VCaP (cell line): Measurements from ENCODE around the gene ARIH1.
A peak's percentile ranks its signal among the peaks of the same experiment; 100 is the strongest.
"Not testable (repeated sequence)": the region's sequence is repeated elsewhere in the genome, so short reads cannot be mapped to it uniquely, and the experiment has no call there.

Experiments used
- H3K27ac ChIP-seq: fragments of 450-650 bp; 2 replicates; pipeline ENCODE4 v1.5.1; 2017
- TF ChIP-seq, protein P1 (sequence below): fragments of 450-650 bp; conservative IDR thresholded peaks from 2 replicates; pipeline ENCODE4 v1.5.1; 2017; ENCODE audit warnings: mild to moderate bottlenecking, moderate library complexity

The ARIH1 gene, protein sequence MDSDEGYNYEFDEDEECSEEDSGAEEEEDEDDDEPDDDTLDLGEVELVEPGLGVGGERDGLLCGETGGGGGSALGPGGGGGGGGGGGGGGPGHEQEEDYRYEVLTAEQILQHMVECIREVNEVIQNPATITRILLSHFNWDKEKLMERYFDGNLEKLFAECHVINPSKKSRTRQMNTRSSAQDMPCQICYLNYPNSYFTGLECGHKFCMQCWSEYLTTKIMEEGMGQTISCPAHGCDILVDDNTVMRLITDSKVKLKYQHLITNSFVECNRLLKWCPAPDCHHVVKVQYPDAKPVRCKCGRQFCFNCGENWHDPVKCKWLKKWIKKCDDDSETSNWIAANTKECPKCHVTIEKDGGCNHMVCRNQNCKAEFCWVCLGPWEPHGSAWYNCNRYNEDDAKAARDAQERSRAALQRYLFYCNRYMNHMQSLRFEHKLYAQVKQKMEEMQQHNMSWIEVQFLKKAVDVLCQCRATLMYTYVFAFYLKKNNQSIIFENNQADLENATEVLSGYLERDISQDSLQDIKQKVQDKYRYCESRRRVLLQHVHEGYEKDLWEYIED

DNA sequence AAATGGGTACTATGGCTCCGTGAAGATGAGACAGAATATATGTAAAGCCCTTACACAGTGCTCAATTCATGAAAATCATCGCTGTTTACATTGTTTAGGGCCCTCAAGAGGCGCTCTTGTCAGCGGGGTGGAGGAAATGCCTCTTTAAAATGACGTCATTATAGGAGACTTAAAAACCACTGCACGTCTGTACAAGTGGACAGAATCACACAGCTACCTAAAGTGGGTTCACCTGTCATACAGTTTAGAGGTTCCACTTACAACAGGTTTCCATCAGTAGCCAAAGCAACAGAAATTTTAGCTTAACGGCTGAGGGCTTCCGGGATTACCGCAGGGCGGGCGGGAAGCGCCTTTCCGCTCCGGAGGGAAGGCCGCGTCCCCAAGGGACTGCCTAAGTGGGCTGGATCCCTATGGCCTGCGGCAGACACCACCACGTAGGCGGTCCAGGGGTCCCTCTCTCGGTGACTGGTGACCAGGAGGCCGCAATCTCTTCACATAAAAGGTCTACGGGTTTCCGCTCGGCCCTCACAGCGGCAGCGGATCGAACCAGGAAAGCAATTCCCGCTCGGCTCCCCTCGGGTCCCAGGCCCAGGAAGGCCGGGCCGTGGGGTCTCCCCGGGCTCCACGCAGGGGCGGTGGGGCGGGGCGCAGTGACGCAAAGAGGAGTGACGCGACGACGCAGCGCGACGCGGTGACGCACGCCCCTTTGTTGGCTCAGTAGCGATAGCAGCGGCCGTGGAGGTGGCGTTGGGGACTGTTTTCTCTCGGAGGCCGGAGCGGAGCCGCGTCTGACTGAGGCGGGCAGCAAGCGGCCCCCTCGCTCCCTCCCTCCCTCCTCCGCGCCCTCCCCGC is at the start of gene ARIH1:
Gene ARIH1 (plus strand): TSS at position 717 of the 852 bp plus-strand sequence. CDS start 310 bp downstream, outside the sequence.
- TF ChIP-seq, protein P1, sequence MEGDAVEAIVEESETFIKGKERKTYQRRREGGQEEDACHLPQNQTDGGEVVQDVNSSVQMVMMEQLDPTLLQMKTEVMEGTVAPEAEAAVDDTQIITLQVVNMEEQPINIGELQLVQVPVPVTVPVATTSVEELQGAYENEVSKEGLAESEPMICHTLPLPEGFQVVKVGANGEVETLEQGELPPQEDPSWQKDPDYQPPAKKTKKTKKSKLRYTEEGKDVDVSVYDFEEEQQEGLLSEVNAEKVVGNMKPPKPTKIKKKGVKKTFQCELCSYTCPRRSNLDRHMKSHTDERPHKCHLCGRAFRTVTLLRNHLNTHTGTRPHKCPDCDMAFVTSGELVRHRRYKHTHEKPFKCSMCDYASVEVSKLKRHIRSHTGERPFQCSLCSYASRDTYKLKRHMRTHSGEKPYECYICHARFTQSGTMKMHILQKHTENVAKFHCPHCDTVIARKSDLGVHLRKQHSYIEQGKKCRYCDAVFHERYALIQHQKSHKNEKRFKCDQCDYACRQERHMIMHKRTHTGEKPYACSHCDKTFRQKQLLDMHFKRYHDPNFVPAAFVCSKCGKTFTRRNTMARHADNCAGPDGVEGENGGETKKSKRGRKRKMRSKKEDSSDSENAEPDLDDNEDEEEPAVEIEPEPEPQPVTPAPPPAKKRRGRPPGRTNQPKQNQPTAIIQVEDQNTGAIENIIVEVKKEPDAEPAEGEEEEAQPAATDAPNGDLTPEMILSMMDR, result peak; percentile 51
- H3K27ac ChIP-seq, result peak within 1 kb of the TSS; percentile 98

DNA sequence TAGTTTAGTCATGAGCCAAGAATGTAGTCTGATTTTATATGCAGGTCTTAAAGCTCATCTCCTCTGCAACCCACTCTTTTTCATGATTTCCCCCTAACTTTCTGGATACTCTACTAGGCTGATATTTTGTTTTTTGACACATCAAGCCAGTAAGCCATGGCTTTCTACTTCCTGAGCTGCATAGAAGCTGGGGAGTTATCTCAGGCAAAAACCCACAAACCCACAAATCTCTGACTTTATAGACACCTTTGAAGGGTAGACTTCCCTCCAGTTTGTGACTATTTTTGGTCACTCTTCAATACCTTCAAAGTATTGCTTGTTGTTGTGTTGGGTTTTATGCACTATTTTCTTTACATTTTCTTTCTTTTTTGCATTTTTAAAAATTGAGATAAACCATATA is 47.4 kb upstream of the ARIH1 start:
- no peak overlapping the region for H3K27ac ChIP-seq
- TF ChIP-seq, protein P1, result no peak

DNA sequence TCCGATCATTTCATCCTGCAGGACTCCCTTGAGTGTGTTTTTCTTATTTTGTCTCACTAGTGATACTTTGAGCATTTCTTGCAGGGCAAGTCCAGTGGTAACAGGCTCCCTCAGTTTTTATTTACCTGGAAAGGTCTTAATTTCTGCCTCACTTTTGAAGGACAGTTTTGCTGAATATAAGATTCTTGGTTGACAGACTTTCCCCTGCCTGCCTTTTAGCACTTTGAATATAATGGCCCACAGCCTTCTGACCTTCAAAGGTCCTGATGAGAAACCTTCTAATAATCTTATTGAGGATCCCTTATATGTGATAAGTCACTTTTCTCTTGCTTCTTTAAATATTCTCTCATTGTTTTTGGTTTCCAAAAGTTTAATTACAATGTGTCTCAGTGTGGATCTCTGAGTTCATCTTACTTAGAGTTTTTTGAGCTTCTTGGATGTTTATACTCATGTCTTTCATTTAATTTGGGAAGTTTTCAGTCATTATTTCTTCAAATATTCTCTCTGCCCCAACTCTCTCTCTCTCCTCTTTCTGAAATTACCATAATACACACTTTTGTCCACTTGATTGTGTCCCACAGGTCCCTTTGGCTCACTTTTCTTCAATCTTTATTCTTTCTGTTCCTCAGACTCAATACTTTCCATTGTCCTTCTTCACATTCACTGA is 36.3 kb upstream of the ARIH1 start:
- TF ChIP-seq, protein P1, result no peak
- H3K27ac ChIP-seq, result no peak overlapping the region

DNA sequence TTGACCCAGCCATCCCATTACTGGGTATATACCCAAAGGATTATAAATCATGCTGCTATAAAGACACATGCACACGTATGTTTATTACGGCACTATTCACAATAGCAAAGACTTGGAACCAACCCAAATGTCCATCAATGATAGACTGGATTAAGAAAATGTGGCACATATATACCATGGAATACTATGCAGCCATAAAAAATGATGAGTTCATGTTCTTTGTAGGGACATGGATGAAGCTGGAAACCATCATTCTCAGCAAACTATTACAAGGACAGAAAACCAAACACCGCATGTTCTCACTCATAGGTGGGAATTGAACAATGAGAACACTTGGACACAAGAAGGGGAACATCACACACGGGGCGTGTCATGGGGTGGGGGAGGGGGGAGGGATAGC is 31.3 kb upstream of the ARIH1 start:
- not testable (repeated sequence) for H3K27ac ChIP-seq

DNA sequence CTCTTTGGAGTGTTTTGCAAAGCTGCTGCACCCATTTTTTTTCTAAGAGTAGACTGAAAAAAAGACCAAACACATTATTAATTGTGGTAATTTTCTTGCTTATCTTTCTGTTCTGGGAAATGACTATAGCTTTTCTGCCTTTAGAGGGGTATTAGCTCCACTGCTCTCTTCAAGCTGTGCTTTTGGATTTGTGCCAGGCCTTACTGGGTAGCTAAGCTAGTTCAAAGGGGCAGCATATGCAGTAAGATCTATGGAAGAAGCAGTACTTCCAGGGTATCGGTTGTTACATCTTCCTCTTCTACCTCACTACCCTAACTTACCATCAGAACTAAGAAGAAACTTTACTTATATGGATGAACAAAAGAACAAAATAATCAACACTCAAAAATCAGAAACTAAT is 28.7 kb upstream of the ARIH1 start:
- TF ChIP-seq, protein P1, result no peak
- no peak overlapping the region for H3K27ac ChIP-seq

DNA sequence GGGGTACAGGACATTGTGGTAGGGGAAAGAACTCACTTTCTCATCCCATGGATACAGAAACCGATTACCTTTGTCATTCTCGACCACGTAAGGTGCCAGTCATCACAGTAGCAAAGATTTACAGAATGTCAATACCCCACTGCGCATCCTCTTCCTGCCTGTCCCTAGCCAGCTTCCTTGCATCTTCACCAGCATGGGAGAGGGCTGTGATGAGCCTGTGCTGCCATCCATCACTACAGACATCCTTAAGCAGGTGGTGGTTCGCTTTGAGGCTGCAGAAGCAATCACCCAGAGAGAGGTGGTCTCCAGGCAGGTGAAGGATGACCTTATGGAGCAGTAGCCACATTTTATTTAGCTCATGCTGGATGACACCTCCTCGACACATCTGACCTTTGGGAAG is 23.3 kb upstream of the ARIH1 start:
- H3K27ac ChIP-seq, result no peak overlapping the region
- TF ChIP-seq, protein P1, result no peak

DNA sequence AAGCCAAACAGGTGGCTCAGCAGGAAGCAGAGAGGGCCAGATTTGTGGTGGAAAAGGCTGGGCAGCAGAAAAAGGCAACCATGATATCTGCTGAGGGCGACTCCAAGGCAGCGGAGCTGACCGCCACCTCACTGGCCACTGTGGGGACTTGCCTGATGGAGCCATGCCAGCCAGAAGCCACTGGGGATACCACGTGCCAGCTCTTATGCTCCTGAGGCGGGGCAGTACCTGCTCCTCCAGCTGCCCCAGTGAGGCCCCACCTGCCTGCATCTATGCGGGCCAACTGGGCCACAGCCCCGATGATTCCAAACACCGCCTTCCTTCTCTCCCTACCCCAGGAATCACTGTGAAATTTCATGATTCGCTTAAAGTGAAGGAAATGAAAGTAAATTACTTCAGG is 22.9 kb upstream of the ARIH1 start:
- H3K27ac ChIP-seq, result no peak overlapping the region
- TF ChIP-seq, protein P1, result no peak
